ENCODE results near the gene DLGAP4.

Gene DLGAP4

DNA sequence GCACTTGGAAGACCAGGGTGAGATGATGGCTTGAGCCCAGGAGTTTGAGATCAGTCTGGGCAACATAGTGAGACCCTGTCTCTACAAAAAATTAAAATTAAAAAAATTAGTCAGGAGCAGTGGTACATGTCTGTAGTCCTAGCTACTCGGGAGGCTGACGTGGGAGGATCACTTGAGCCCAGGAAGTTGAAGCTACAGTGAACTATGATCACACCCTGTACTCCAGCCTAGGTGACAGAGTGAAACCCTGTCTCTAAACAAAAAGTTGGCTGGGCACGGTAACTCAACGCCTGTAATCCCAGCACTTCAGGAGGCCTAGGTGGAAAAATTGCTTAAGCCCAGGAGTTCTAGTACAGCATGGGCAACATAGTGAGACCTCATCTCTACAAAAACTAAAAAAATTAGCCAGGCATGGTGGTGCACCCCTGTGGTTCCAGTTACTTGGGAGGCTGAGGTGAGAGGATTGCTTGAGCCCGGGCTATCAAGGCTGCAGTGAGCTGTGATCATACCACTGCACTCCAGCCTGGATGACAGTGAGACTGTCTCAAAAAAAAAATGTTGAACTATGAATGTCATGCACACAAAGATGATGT is 174.4 kb downstream of the DLGAP4 start:
- no peak for DNase-seq

DNA sequence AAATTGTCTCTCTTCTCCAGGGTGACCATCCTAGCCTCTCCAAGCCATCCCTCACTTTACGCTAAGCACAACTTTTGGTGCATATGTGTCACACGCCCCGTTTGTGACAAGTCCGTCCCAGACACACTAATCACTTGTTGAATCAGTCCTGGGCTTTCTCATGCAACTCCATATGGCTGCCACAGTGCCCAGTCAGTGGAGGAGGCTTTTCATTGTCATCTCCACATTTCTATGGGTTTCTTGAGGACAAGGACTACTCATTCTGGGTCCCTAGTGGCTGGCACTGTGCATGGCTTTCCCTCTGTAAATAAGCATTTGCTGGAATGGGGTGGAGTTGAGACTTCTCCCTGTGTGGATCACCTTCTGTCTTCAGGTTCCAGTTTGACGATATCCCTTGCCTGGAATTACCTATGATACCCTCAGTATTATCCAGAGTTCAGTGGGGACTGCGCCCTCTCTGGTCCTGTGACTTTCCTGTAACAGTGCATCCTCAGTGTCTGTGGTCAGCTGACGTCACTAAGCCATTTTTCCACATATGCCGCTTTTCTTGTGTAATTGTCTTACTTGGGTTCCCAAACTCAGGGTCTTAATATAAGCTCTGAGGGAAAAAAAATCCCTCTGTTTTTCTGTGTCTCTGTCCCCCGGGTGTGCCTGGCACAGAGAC is 175.4 kb downstream of the DLGAP4 start:
- no peak for DNase-seq

DNA sequence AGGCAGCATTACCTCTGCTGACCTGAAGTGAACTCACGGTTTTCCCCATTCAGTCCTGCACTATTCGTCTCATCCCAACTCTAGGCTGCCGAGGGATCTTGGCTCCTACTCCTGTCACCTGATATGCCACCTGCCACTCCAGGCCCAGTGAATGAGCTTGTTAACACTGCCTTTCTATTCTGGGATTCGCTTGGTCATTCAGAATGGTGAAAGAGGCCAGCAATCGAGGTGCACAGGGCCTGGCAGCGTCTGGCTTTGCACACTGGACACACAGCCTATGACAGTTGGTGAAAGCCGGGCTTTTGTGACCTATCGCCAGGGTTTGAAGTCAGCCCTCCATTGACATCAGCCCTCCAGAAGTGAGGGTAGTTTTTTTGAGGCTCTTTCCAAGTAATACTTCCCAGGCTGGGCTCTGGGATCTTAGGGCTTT is 175.9 kb downstream of the DLGAP4 start:
- DNase-seq, result no peak

DNA sequence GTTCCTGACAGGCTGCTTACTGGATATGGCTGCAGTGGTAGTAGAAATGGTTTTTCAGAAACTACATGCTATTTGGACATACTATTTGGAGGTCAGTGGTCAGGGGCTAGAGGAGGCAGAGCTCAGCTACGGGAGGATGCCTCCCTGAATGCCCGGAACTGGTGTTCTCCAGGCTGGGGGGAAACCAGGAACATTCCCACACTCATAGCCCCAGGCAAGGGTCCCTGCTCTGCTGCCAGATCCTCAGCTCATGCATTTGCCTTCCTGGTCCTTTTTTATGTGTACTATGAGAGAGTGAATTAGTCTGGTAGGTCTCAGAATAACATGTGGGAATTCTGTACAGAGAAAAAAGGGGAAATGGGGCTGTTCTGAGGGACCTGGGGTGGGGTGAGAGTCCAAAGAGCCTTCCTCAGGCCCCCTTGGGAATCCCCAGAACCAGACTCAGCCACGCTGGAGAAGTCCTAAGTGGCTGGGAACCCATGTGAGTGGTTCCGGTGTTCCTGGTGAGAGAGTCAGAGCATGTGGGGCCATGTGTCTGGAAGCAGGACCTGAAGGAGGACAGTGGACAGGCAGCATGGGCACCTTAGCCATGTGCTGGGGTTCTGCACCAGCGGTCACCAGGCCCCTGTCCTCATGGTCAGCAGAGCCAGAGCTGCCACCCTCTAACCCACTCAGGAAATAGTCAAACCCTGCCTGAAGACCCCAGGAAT is 177.2 kb downstream of the DLGAP4 start:
- DNase-seq, result no peak

DNA sequence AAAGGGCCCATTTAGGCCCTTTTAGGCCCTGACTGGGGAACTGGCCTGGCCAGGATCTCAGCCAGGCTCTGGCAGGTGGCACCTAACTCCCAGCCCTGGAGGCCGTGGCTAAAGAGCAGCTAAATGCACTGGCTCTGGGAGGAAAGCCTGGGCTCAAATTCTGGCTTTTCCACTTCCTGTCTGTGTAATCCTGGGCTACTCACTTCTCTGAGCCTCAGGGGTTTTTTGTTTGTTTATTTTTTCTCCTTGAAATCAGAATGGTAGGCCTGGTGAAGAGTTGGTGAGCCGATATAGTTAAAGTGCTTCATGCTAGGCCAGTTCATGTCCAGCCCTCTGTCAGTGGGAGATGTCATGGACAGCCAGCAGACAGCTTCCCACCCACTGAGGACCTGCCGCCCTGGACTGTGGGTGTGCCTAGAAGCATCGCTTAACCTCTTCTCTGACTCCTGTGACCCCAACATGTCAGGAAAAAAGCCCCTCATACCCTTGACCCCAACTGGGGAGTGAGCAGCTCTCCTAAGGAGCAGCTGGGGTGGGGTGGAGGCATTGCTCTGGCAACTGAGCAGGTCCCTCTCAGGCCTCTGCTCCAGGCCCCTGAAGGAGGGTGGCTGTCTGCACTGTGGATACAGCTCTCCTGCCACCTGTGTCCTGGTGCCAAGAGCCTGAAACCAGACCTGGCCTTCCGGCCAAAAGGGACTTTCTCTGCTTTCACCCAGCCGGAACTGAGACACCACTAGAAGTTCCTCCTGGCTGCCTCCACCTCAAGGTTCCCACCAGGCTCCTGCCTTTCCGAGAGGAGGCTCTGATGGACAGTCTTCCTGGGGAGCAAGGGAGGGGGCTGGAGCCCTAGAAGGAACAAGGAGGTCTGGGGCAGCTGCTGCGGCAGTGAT is 178.0 kb downstream of the DLGAP4 start:
- DNase-seq, result no peak

DNA sequence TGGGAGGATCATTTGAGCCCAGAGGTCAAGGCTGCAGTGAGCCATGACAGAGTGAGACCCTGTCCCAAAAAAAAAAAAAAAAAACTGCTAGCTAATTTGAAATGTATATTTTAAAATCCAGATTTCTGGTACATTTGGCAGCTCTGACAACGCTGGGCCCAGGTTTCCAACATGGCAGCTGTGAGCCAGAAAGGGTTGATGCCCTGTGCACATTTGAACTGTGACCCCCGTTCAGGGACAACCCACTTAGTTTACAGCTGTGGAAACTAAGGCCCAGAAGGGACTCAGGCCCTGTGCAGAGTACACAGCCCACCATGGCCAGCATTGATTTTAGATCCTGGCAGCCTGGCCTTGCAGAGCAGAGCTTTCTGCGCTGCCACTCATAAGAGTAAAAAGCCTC is 179.1 kb downstream of the DLGAP4 start:
- DNase-seq, result no peak

DNA sequence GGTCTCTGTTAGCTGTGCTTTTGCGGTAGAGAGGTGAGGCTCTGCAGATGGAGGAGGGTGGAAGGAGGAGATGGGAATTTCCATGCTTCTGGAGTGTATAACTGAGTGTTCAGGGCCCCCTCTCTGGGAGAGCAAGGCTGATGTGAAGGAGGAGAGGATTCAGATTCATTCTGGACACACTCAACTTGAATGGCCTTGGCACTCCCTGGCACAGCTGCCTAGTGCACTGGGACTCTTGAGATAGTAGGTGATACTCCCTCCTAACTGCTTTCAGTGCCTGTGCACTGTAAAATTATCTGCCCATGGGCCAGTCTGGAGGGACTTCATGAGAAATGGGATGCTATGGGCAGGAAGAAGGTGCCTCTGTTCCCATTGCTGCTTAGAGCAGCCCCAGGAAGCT is 180.9 kb downstream of the DLGAP4 start:
- no peak for DNase-seq

DNA sequence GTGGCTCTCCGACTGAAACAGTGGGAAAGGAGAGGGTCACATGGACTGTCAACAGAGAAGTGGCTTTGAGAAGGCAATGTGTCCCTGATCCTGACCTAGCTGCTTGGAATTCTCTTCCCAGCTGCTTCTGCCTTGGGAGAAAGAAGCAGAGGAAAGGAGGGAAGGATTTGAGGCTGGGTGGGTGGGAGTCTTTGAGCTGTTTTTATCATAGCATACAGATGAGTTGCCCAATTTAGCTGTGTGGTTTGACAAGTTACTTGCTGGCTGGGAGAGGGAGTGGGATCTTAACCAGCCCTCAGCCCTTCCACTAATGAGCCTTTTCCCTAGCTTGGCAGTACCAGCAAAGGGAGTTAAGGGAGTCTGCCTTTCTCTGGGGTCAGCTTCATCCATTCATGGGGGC is 184.1 kb downstream of the DLGAP4 start:
- no peak for DNase-seq

DNA sequence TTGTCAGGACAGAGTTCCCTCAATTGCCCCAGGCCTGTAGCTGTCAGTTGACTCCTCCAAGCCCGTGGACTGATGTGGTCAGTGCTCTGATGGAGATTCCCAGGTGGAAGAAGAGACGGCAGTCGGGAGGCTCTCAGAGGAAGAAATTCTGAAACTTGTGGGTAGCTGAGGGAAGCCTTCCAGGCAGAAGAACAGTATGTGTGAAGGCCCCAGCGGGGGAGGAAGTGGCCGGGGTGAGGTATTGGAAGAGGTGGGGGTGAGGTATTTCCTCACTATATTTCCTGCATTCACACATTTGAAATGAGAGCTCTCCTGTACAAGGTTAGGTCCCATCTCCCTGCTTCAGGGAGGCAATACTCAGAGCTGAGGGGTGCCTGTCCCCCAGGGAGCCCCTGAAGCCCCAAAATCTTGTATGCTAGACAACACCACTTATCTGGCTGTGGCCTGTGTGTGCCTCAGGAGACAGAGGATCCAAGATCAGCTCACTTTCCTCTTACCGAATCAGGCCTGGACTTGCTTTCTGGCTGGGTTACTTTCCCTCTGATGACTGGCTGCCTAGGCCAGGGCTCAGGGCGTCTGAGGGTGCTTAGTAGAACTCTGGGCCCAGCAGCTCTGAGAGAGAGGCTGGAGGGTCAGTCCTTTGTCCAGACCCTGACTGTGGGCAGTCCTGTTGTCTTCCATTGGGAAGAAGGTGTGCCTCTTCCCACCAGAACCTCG is 185.9 kb downstream of the DLGAP4 start:
- peak in 5 of 6 experiments; percentile 6 to 70 (median 55) for DNase-seq

DNA sequence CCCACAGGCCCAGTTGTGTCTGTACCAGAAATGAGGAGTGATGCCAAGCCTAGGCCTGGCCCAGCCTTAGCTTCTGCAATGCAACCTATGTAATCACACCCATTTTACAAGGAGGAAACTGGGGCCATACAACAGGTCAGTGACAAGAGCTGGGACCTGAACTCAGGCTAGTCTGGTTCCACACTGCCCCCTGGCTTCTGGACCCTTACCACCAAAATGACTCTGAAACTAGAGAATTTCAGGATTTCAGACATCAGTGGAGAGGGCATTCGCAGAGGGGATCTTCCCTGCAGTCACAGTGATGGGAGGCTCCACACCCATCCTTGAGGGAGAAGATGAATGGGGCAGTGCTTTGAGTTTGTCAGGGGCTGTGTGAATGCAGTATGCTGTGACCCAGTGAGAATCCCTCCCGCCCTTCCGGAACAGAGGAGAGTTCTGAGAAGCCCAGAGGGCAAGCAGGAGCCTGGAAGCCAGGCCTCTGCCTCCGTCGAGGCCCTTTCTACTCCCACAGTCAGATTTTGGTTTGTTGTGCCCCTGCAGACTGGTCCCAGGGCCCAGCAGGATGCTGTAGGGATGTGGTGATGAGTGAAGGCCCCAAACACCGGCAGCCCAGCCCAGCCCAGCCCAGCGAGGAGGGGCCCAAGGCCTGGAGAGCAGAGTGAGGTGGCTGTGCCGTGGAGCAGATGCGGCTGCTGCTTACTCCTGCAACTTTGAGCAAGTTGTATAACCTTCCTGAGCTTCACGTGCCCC is 187.1 kb downstream of the DLGAP4 start:
- no peak for DNase-seq

DNA sequence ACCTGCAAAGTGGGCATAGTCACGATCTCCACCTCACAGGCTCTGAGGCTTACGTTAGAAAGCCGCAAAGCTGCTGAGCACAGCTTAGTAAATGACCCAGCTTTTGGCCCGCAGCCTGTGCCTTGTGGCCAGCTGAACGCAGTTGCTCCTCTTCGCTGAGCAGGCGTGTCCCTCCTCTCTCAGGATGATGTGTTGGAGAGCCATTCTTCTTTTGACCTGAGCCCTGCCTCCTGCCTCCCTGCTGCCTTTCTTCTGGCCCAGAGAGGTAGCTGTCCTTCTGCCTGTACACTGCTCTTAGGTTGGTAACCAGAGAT is 187.6 kb downstream of the DLGAP4 start:
- no peak for DNase-seq

DNA sequence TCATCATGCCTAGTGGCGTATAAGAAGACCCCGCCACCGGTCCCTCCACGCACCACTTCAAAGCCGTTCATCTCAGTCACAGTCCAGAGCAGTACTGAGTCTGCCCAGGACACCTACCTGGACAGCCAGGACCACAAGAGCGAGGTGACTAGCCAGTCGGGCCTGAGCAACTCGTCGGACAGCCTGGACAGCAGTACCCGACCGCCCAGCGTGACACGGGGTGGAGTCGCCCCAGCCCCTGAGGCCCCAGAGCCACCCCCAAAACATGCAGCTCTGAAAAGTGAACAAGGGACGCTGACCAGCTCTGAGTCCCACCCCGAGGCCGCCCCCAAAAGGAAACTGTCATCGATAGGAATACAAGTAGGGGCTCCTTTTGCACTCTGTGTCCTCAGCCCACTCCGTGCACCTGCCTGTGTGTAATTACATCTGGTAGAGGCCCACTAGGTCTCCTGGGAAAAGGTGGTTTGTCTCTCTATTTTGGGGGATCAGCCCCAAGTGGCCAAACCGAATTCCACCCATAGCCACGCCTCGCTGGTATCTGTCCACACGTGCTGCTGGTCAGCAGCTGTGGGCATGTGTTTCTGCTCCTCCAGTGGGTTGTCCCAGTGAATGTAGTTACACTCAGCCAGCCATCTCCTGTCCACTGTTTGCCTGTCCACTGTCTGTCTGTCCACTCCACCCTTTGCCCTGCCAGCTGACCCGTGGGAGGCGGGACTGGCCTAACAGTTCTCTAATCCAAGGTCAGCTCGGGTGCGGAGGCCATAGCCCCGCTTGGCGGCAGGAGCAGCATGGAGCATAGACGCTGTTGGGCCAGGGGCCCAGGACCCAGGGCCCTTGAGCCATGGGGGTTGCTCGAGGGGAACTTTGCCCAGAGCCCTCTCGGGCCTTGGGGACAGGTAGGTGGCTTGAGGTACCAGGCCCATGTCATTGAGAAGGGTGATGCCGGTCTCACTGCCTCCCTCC is 190.8 kb downstream of the DLGAP4 start:
- no peak for DNase-seq

DNA sequence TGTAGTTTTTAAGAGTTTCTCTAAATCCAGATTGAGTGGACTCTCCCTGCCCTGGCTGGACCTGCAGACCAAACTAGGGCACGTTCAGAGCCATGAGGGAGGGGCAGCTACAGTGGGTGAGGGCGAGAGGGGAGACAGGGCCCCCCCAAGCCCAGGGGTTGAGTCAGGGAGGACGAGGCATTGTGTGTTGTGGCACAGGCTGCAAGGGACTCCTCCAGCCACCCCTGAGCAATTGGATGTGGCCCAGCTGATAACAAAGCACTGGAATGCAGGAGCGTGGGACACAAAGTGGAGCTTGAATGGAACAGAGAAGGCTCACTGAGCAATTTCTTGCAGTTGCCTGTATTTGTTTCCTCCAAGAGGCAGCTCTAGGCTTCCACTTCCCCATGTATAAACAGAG is 191.7 kb downstream of the DLGAP4 start:
- no peak for DNase-seq

DNA sequence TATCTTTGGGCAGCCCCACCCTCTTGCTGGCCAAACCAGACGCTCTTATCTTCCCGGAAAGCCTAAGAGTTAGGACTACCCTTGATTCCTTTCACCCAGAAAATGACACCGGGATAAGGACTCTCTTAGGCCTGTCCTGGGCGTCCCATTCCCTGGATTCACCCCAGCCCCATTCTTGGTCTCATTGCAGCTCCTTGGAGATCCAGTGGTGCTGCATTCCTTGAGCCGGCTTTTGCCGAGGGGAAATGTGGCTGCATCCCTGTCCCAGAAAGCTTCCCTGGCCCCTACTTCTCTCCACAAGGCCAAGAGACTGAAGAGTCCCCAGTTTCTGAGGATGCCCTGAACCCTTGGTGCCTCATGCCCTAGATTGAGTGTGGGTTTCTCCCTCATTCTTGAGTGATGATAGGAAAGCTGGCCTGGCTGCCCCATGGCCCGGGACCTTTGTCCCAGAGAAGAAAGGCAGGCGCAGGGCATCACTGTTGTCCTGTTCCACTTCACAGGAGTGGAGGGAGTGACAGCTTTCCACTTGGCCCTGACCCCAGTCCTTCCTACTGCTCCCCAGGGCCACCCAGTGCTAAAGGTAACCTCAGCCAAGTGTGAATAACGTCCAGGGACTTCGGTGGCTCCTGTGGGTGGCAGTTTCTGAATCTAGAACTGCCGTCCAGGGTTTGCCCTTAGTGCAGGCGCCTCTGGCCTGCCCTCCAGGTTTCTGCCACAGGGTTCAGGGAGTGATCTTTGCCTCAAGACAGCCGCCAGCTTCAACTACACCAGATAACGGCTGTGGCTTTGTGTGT is 192.4 kb downstream of the DLGAP4 start:
- no peak for DNase-seq

DNA sequence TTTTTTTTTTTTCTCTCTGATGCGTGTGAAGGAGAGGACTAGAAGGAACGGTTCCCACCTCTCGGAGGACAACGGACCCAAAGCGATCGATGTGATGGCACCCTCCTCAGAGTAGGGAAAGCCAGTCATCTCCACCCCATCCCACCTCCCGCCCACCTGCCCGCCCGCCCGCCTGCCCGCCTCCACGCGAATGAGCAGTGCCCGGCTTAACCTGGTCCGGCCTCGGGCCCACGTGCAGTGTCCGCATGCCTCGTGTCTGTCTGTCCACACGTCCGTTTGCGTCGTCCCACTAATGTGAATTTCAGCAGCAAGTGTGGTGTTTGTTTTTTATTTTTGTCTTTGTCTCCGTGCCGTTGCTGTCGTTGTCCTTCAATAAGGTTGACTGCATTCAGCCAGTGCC is 193.1 kb downstream of the DLGAP4 start:
- DNase-seq, result no peak

DNA sequence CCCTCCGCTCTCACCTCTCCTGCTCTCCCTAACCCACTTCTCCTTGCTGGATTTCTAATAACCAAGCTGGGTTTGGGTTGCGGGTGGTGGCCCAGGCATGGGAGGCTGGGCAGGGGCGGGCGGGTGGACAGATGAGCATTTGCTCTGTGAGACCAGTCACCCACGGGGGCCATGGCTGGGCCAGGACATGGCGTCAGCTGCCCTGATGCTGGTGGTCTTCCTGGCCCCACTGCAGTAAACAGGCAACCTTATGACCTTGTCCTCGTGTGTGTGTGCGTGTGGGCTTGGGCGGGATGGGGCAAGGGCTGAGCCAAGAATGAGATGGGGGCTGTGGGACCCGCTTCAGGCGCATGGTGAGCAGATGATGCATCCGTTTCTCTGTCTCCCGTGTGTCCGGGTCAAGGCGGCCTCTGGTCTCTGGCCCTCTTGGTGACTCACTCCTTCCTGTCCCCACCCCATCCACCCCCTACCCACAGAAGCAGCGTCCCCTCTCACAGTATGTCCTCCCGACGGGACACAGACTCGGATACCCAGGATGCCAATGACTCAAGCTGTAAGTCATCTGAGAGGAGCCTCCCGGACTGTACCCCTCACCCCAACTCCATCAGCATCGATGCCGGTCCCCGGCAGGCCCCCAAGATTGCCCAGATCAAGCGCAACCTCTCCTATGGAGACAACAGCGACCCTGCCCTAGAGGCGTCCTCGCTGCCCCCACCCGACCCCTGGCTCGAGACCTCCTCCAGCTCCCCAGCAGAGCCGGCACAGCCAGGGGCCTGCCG is 193.8 kb downstream of the DLGAP4 start:
- no peak for DNase-seq

DNA sequence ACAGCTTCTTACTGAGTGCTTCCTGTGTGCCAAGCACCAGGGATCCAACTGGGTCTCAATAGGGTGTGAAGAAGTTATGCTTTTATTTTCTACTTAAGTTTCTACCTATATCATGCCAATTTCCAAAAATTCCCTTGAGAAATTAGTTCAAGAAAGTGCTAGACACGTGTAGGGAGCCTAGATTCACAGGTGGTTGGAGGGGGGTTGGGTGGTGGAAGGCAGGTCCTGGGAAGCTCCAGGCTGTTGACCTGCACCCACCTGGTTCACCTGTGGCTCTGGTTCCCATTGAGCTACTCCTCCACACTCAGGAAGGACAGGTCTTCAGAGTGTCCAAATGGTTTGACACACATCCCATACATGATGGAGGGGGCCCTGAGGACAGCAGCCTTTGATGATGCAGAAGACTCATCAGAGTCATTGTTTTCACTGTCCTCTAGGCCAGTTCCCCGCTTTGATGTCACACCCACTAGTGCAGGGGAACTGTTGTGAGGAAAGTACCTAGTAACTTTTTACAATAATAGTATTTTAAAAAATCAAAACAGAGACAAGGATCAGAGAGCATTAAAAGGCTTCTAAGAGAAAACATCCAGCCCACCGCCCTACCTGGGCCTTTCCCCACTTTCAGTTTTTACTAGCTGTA is 195.3 kb downstream of the DLGAP4 start:
- DNase-seq, result no peak

DNA sequence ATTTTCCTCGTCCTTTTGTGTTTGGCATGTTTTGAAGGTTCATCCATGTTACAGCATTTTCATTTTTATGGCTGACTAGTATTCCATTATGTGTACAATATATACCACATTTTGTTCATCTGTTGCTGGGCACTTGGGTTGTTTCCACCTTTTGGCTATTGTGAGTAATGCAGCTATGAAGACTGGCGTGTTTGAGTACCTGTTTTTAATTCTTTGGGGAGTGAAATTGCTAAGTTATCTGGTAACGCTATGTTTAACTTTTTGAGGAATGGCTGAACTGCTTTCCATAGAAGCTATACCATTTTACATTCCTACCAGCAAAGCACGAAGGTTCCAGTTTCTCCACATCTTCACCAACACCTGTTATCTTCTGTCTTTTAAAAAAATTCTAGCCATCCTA is 198.2 kb downstream of the DLGAP4 start:
- no peak for DNase-seq

DNA sequence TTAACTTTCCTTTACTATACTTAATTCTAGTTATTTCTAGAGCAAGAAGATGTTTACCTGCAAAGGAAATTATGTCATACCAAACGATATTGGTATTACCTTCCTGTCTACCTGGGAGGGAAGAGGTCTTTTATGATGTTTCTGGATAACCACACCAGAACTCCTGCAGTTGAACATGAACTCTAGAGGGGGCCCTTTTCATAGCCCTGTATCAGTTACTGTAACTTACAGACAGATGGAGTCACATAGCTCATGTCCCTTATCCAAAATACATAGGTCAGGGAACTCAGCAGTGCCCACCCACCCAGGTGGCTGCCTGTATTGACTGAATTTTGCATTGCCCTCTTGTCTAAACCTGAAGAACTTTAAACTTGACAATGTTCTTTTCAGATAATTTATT is 200.1 kb downstream of the DLGAP4 start:
- peak in 3 of 6 experiments; percentile 12 to 24 (median 21) for DNase-seq
